NCI-H2227 (cell line): ENCODE results near the gene PCSK5.

Source experiments
- DNase-seq: peaks from one replicate; lab custom pipeline; 2025; ENCODE audit not compliant: unreplicated experiment; lab: John Stamatoyannopoulos, UW

Gene PCSK5

GRCh38 chr9:76373784-76374474 lies 483.5 kb downstream of the PCSK5 start:
- DNase-seq = no peak

GRCh38 chr9:76374783-76375559 lies 484.5 kb downstream of the PCSK5 start:
- DNase-seq = peak; percentile 4

- no peak for DNase-seq
Observed at GRCh38 chr9:76377791-76378190, 487.3 kb downstream of the PCSK5 start.

- no peak for DNase-seq
Observed at GRCh38 chr9:76378367-76379073, 488.0 kb downstream of the PCSK5 start.

- DNase-seq = no peak
Observed at GRCh38 chr9:76379494-76379893, 489.0 kb downstream of the PCSK5 start.

GRCh38 chr9:76390656-76391055 lies 500.2 kb downstream of the PCSK5 start:
- no peak for DNase-seq

- peak; percentile 93 for DNase-seq
Observed at GRCh38 chr9:76394195-76394959, 503.9 kb downstream of the PCSK5 start, which contains the start of gene RFK. Gene RFK (minus strand): TSS chr9:76394426. CDS start chr9:76394171, 255 bp downstream.

- peak; percentile 75 for DNase-seq
Observed at GRCh38 chr9:76394960-76395252, 504.4 kb downstream of the PCSK5 start.

GRCh38 chr9:76395381-76395780 lies 504.9 kb downstream of the PCSK5 start:
- no peak for DNase-seq

- no peak for DNase-seq
Observed at GRCh38 chr9:76396144-76396543, 505.7 kb downstream of the PCSK5 start.

- DNase-seq = no peak
Observed at GRCh38 chr9:76396597-76396996, 506.1 kb downstream of the PCSK5 start.

- DNase-seq = no peak
Observed at GRCh38 chr9:76399856-76400255, 509.4 kb downstream of the PCSK5 start.

- no peak for DNase-seq
Observed at GRCh38 chr9:76400534-76401096, 510.1 kb downstream of the PCSK5 start.

GRCh38 chr9:76401176-76401575 lies 510.7 kb downstream of the PCSK5 start:
- no peak for DNase-seq

- no peak for DNase-seq
Observed at GRCh38 chr9:76401580-76402354, 511.3 kb downstream of the PCSK5 start.

- DNase-seq = peak; percentile 27
Observed at GRCh38 chr9:76403352-76403751, 512.9 kb downstream of the PCSK5 start.

- no peak for DNase-seq
Observed at GRCh38 chr9:76404401-76404800, 513.9 kb downstream of the PCSK5 start.

GRCh38 chr9:76405340-76405739 lies 514.9 kb downstream of the PCSK5 start:
- no peak for DNase-seq

- DNase-seq = no peak
Observed at GRCh38 chr9:76405868-76406267, 515.4 kb downstream of the PCSK5 start.
